ENCODE measurements around the gene LNP1.

Gene LNP1

DNA sequence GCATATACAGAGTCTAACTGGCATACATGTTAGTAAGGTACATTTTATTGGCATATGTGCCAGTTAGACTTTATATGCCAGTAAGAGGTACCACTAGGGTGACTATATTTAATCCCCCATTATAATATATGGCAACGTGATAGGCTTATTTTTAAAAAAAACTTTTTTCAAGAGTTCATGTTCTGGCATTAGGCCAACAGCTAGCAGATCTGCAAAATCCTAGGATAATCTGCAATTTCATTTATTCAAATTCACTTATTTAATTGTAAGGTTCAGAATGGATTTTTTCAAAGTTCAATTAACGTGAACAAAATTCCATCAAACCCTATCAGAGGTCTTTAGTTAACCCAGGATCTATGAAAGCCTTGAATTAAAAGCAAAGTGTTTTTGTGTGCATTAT lies 34.9 kb upstream of the LNP1 start:
- ATAC-seq, result no peak
- no peak for TF ChIP-seq GLIS3 (CRISPR knock-in tag; IDR thresholded peaks at IDR 0.05)
- TF ChIP-seq, protein P1, sequence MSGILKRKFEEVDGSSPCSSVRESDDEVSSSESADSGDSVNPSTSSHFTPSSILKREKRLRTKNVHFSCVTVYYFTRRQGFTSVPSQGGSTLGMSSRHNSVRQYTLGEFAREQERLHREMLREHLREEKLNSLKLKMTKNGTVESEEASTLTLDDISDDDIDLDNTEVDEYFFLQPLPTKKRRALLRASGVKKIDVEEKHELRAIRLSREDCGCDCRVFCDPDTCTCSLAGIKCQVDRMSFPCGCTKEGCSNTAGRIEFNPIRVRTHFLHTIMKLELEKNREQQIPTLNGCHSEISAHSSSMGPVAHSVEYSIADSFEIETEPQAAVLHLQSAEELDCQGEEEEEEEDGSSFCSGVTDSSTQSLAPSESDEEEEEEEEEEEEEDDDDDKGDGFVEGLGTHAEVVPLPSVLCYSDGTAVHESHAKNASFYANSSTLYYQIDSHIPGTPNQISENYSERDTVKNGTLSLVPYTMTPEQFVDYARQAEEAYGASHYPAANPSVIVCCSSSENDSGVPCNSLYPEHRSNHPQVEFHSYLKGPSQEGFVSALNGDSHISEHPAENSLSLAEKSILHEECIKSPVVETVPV (CRISPR knock-in tag; IDR thresholded peaks at IDR 0.05), result no peak

DNA sequence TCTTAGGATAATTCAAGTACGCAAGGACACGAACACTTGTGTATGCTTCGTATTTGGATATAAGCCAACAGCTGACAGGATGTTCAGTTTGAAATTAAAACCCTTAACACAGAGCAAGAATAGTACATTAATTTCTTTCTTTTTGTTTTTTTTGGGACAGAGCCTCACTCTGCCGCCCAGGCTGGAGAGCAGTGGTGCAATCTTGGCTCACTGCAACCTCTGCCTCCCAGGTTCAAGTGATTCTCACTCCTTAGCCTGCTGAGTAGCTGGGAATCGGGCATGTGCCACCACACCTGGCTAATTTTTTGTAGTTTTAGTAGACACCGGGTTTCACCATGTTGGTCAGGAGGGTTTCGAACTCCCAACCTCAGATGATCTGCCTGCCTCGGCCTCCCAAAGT lies 32.9 kb upstream of the LNP1 start:
- no peak for ATAC-seq
- TF ChIP-seq GLIS3 (CRISPR knock-in tag; IDR thresholded peaks at IDR 0.05), result no peak
- no peak for TF ChIP-seq PPARA (CRISPR knock-in tag; IDR thresholded peaks at IDR 0.05; ENCODE audit: borderline replicate concordance)
- TF ChIP-seq TOX (CRISPR knock-in tag; IDR thresholded peaks at IDR 0.05; ENCODE audit: borderline replicate concordance), result no peak
- no peak for TF ChIP-seq CSDC2 (CRISPR knock-in tag; IDR thresholded peaks at IDR 0.05)
- TF ChIP-seq, protein P2, sequence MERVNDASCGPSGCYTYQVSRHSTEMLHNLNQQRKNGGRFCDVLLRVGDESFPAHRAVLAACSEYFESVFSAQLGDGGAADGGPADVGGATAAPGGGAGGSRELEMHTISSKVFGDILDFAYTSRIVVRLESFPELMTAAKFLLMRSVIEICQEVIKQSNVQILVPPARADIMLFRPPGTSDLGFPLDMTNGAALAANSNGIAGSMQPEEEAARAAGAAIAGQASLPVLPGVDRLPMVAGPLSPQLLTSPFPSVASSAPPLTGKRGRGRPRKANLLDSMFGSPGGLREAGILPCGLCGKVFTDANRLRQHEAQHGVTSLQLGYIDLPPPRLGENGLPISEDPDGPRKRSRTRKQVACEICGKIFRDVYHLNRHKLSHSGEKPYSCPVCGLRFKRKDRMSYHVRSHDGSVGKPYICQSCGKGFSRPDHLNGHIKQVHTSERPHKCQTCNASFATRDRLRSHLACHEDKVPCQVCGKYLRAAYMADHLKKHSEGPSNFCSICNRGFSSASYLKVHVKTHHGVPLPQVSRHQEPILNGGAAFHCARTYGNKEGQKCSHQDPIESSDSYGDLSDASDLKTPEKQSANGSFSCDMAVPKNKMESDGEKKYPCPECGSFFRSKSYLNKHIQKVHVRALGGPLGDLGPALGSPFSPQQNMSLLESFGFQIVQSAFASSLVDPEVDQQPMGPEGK (CRISPR knock-in tag; IDR thresholded peaks at IDR 0.05; ENCODE audit: borderline replicate concordance), result no peak
- TF ChIP-seq ZNF8 (CRISPR knock-in tag; IDR thresholded peaks at IDR 0.05), result no peak
- TF ChIP-seq ZC3H10 (CRISPR knock-in tag; IDR thresholded peaks at IDR 0.05), result no peak
- TF ChIP-seq, protein P3, sequence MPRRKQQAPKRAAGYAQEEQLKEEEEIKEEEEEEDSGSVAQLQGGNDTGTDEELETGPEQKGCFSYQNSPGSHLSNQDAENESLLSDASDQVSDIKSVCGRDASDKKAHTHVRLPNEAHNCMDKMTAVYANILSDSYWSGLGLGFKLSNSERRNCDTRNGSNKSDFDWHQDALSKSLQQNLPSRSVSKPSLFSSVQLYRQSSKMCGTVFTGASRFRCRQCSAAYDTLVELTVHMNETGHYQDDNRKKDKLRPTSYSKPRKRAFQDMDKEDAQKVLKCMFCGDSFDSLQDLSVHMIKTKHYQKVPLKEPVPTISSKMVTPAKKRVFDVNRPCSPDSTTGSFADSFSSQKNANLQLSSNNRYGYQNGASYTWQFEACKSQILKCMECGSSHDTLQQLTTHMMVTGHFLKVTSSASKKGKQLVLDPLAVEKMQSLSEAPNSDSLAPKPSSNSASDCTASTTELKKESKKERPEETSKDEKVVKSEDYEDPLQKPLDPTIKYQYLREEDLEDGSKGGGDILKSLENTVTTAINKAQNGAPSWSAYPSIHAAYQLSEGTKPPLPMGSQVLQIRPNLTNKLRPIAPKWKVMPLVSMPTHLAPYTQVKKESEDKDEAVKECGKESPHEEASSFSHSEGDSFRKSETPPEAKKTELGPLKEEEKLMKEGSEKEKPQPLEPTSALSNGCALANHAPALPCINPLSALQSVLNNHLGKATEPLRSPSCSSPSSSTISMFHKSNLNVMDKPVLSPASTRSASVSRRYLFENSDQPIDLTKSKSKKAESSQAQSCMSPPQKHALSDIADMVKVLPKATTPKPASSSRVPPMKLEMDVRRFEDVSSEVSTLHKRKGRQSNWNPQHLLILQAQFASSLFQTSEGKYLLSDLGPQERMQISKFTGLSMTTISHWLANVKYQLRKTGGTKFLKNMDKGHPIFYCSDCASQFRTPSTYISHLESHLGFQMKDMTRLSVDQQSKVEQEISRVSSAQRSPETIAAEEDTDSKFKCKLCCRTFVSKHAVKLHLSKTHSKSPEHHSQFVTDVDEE (CRISPR knock-in tag; IDR thresholded peaks at IDR 0.05), result no peak
- TF ChIP-seq ZNF70 (CRISPR knock-in tag; IDR thresholded peaks at IDR 0.05), result no peak
- no peak for TF ChIP-seq ESRRG (CRISPR knock-in tag; IDR thresholded peaks at IDR 0.05)

DNA sequence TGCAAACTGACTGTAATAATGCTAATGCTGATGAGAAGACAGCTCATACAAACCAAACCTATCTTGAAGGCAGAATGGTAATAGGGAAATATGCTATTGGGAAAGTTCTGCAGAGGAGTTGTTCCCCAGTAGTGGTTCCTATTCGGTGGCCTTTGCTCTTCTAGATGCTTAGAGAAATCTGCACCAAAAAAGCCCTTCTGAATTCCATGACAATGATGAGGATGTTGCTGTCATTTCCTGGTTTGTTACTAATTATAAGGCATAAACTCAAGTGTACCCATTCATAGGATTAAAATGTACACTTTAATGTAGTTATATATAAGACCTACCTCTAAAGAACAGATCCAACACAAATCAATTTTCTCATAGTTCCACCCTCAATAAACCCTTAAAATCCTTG lies 30.6 kb upstream of the LNP1 start:
- no peak for ATAC-seq
- TF ChIP-seq, protein P3 (CRISPR knock-in tag; IDR thresholded peaks at IDR 0.05), result no peak
- TF ChIP-seq OSR1 (CRISPR knock-in tag; IDR thresholded peaks at IDR 0.05), result no peak
- TF ChIP-seq, protein P2 (CRISPR knock-in tag; IDR thresholded peaks at IDR 0.05; ENCODE audit: borderline replicate concordance), result no peak
- no peak for TF ChIP-seq ZNF70 (CRISPR knock-in tag; IDR thresholded peaks at IDR 0.05)
- no peak for TF ChIP-seq ZFP30 (CRISPR knock-in tag; IDR thresholded peaks at IDR 0.05)

DNA sequence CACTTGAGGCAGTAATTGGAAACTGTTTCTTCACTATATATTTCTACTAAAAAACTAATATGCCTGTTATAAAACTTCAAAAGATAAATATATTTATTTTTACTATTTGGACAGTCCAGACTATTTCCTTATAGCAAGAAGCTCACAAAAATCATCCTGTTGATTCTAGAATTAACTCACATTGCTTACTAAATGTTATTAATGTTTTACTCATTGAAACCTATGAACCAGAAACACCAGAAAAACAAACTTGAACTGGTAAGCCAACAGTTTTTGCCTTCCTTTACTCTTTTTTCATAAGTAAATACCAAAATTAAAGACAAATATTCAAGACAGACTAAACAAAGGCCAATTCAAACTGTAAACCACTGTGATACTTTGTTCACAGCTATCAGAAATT lies 26.8 kb upstream of the LNP1 start:
- no peak for ATAC-seq
- TF ChIP-seq, protein P1 (CRISPR knock-in tag; IDR thresholded peaks at IDR 0.05), result no peak
- no peak for TF ChIP-seq PPARA (CRISPR knock-in tag; IDR thresholded peaks at IDR 0.05; ENCODE audit: borderline replicate concordance)
- no peak for TF ChIP-seq TOX (CRISPR knock-in tag; IDR thresholded peaks at IDR 0.05; ENCODE audit: borderline replicate concordance)
- no peak for TF ChIP-seq SNAI2 (CRISPR knock-in tag; IDR thresholded peaks at IDR 0.05)
- TF ChIP-seq OSR1 (CRISPR knock-in tag; IDR thresholded peaks at IDR 0.05), result no peak
- no peak for TF ChIP-seq ZC3H10 (CRISPR knock-in tag; IDR thresholded peaks at IDR 0.05)
- TF ChIP-seq RARB (CRISPR knock-in tag; IDR thresholded peaks at IDR 0.05), result no peak
- no peak for TF ChIP-seq ISL1 (CRISPR knock-in tag; IDR thresholded peaks at IDR 0.05)
- TF ChIP-seq ZNF565 (CRISPR knock-in tag; conservative IDR thresholded peaks at IDR 0.05; ENCODE audit: low read depth), result no peak
- no peak for TF ChIP-seq ZFP30 (CRISPR knock-in tag; IDR thresholded peaks at IDR 0.05)
- TF ChIP-seq CSDC2 (CRISPR knock-in tag; IDR thresholded peaks at IDR 0.05), result no peak
- TF ChIP-seq TCF4 (CRISPR knock-in tag; IDR thresholded peaks at IDR 0.05; ENCODE audit: borderline replicate concordance), result no peak
- TF ChIP-seq BACH2 (CRISPR knock-in tag; IDR thresholded peaks at IDR 0.05; ENCODE audit: borderline replicate concordance), result no peak
- TF ChIP-seq, protein P3 (CRISPR knock-in tag; IDR thresholded peaks at IDR 0.05), result no peak

All from SK-N-SH treated with all-trans-retinoic acid at 6 μM for 48 hours (cell line).